Measurements from ENCODE around the gene ALK. TPM values are rescaled to one million over a fixed set of nuclear protein-coding genes. Genes with fewer than 3 reads are reported as not detected.

Gene ALK
- total RNA-seq, 1 experiment from 2014 or later = not detected

- no peaks in the 10 kb centered on the region for H3K9me3 ChIP-seq (ENCODE audit: control insufficient read depth, low read depth, low read length)
- H3K9me3 Mint-ChIP-seq = no peaks in the 10 kb centered on the region; a peak in 1 of 5 replicates
- no peak overlapping the region for H3K4ac ChIP-seq (ENCODE audit: low read depth, low read length)
- H2BK5ac ChIP-seq (ENCODE audit: insufficient read length, low read length) = no peak overlapping the region
- whole genome bisulfite sequencing (ENCODE audit: extremely low coverage, insufficient read length, low lambda C conversion rate) = no CpG with 5 or more reads among the region's 5 CpGs
- H3K27ac Mint-ChIP-seq = no peak overlapping the region
- peaks cover 12 to 20% of the 10 kb centered on the region in 2 experiments for H3K4me1 Mint-ChIP-seq
- no peaks in the 10 kb centered on the region for H3K79me2 ChIP-seq (ENCODE audit: insufficient read depth, low read length)
- no peaks in the 10 kb centered on the region for H3K27me3 Mint-ChIP-seq (ENCODE audit: low read depth)
- no peak overlapping the region for H2AFZ ChIP-seq (ENCODE audit: low read length)
- H3K27ac ChIP-seq (ENCODE audit: insufficient read length, low read depth, low read length) = no peak overlapping the region
- H3K9ac ChIP-seq (ENCODE audit: extremely low read depth, insufficient read length, low read length) = no peak overlapping the region
- H3K14ac ChIP-seq (ENCODE audit: insufficient read depth, low read length) = no peak overlapping the region
- H2BK12ac ChIP-seq (ENCODE audit: insufficient read length, low read depth, low read length) = no peak overlapping the region
- no peak overlapping the region for H2BK120ac ChIP-seq (ENCODE audit: low read depth, low read length, poor library complexity, severe bottlenecking)
- no peaks in the 10 kb centered on the region for H4K20me1 ChIP-seq (ENCODE audit: control insufficient read depth, insufficient read depth, insufficient read length)
- no peak overlapping the region for H3T11ph ChIP-seq (ENCODE audit: low read length)
- no peak overlapping the region for H4K91ac ChIP-seq (ENCODE audit: insufficient read length, low read depth, low read length)
- no peak overlapping the region for H3K4me2 ChIP-seq (ENCODE audit: insufficient read depth, insufficient read length, low read length)
- H3K23me2 ChIP-seq (ENCODE audit: insufficient read length, low read depth, low read length, poor library complexity, severe bottlenecking) = no peaks in the 10 kb centered on the region
- H3K27me3 ChIP-seq (ENCODE audit: insufficient read depth, low read length) = no peaks in the 10 kb centered on the region
- H4K5ac ChIP-seq (ENCODE audit: insufficient read length, low read depth, low read length) = no peak overlapping the region
- H3K23ac ChIP-seq (ENCODE audit: insufficient read length, low read depth, low read length) = no peak overlapping the region
- no peak overlapping the region for H3K18ac ChIP-seq (ENCODE audit: insufficient read length, low read depth, low read length)
- no peaks in the 10 kb centered on the region for H3K79me1 ChIP-seq (ENCODE audit: insufficient read depth, low read depth, low read length, poor library complexity, severe bottlenecking)
- no peaks in the 10 kb centered on the region for H3K36me3 Mint-ChIP-seq (ENCODE audit: insufficient read depth in 1 of 3, low read depth in 3 of 3)
- peak; percentile 17 for DNase-seq
- H4K8ac ChIP-seq (replicated peaks; ENCODE audit: insufficient read length, low read depth, low read length) = no peak overlapping the region
- TF ChIP-seq CTCF (conservative IDR thresholded peaks at IDR 0.05) = no peak
- no peak overlapping the region for H2AK5ac ChIP-seq (ENCODE audit: insufficient read length, low read length)
- H2BK15ac ChIP-seq (ENCODE audit: low read depth, low read length) = no peak overlapping the region
- H3K4me1 ChIP-seq (ENCODE audit: insufficient read depth, low read length) = no peaks in the 10 kb centered on the region
- no peak overlapping the region for H3K56ac ChIP-seq (ENCODE audit: insufficient read length, low read depth, low read length)
- H2BK20ac ChIP-seq (ENCODE audit: low read depth, low read length, poor library complexity, severe bottlenecking) = no peak overlapping the region
- H3K4me3 Mint-ChIP-seq = no peak overlapping the region
Measured at GRCh38 chr2:29202819-29203495, 718.4 kb downstream of the ALK start.
